HepG2 (cell line): ENCODE results near the gene PLD6. TPM values are rescaled to one million over a fixed set of nuclear protein-coding genes. Genes with fewer than 3 reads are reported as not detected.
A peak's percentile ranks its signal among the peaks of the same experiment; 100 is the strongest.

Source experiments
- NBN ChIP-seq: fragments of 450-650 bp; conservative IDR thresholded peaks from 2 replicates; pipeline ENCODE4 v1.6.1; 2017
- PATZ1 ChIP-seq: sonication (generic); formaldehyde crosslinking; IDR thresholded peaks from 2 replicates; pipeline ENCODE4 v1.4.0; 2020; ENCODE audit warnings: missing genetic modification reagents
- POLR2A ChIP-seq, 2 experiments: IDR thresholded peaks; 2 replicates each; pipeline ENCODE4 v1.6.1; 2011; ENCODE audit warnings: low read depth in 2 of 2, low read length in 2 of 2, mild to moderate bottlenecking in 1 of 2, moderate library complexity in 1 of 2; ENCODE audit not compliant: insufficient read depth in 1 of 2
- ZKSCAN1 ChIP-seq: fragments of 150-350 bp; IDR thresholded peaks from 2 replicates; pipeline ENCODE4 v1.6.1; 2014; ENCODE audit warnings: low read length
- ZNF335 ChIP-seq: sonication (generic); formaldehyde crosslinking; IDR thresholded peaks from 2 replicates; pipeline ENCODE4 v1.4.0; 2020; ENCODE audit warnings: missing genetic modification reagents
- ZNF343 ChIP-seq: sonication (generic); formaldehyde crosslinking; IDR thresholded peaks from 2 replicates; pipeline ENCODE4 v1.4.0; 2020; ENCODE audit warnings: mild to moderate bottlenecking, missing genetic modification reagents
- ZNF788 ChIP-seq: sonication (generic); formaldehyde crosslinking; IDR thresholded peaks from 2 replicates; pipeline ENCODE4 v1.5.0; 2020; ENCODE audit warnings: mild to moderate bottlenecking, missing genetic modification reagents, borderline replicate concordance
- polyA plus RNA-seq, 8 experiments: library from polyadenylated mRNA; depleted of rRNA in 3 of 8; stranded (reverse) in 7 of 8; unstranded in 1 of 8; fragments of >200 nt; fragmentation: Illumina TruSeq in 4 of 8; extraction: Trizol in 4 of 8; gene quantifications; 2 replicates each; pipeline versions ENCODE4 v1.2.1 to v1.2.3, GENCODE V29; 2011 to 2016; ENCODE audit warnings: low read depth in 4 of 8, missing spikeins in 1 of 8, mixed read lengths in 1 of 8; ENCODE audit not compliant: insufficient read depth in 1 of 8
- total RNA-seq, 5 experiments: library from RNA; depleted of rRNA; stranded (reverse); fragments of >200 nt; fragmentation: Illumina TruSeq; extraction: Trizol; gene quantifications; 2 replicates each; pipeline ENCODE4 v1.2.3, GENCODE V29; 2016; ENCODE audit warnings: low read depth in 1 of 5
- TF ChIP-seq, protein P1 (sequence below): sonication (generic); formaldehyde crosslinking; IDR thresholded peaks from 2 replicates; pipeline ENCODE4 v1.4.0; 2020; ENCODE audit warnings: mild to moderate bottlenecking, missing genetic modification reagents
- TF ChIP-seq, protein P2 (sequence below): sonication (generic); formaldehyde crosslinking; IDR thresholded peaks from 2 replicates; pipeline ENCODE4 v1.4.0; 2020; ENCODE audit warnings: mild to moderate bottlenecking, missing genetic modification reagents

The PLD6 gene
- total and polyA plus RNA-seq, 2 of the 13 experiments (the other 11 are each of a cell fraction or from before 2014, with no cell fraction given): 5.2 to 11.4 TPM

DNA sequence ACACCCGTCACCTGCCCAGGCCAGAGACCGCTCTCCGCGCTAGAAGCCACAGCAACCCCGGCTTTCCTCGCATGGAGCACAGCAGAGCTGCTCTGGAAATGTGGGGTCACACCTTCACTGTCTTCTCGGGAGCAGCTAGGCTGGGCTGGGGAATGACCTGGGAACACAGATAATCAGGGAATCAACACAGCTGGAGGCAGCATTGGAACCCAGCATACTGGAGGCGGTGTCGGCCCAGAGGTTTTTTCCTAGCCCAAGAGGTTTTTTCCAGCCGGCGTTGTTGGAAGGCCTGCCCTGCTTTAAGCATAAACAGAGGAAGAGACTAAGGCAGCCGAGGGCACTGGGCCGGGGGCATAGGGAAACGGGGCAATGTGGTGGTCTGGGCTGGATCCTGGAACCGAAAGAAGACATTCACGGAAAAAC lies 791 bp upstream of the PLD6 start (continued):
- TF ChIP-seq, protein P1, sequence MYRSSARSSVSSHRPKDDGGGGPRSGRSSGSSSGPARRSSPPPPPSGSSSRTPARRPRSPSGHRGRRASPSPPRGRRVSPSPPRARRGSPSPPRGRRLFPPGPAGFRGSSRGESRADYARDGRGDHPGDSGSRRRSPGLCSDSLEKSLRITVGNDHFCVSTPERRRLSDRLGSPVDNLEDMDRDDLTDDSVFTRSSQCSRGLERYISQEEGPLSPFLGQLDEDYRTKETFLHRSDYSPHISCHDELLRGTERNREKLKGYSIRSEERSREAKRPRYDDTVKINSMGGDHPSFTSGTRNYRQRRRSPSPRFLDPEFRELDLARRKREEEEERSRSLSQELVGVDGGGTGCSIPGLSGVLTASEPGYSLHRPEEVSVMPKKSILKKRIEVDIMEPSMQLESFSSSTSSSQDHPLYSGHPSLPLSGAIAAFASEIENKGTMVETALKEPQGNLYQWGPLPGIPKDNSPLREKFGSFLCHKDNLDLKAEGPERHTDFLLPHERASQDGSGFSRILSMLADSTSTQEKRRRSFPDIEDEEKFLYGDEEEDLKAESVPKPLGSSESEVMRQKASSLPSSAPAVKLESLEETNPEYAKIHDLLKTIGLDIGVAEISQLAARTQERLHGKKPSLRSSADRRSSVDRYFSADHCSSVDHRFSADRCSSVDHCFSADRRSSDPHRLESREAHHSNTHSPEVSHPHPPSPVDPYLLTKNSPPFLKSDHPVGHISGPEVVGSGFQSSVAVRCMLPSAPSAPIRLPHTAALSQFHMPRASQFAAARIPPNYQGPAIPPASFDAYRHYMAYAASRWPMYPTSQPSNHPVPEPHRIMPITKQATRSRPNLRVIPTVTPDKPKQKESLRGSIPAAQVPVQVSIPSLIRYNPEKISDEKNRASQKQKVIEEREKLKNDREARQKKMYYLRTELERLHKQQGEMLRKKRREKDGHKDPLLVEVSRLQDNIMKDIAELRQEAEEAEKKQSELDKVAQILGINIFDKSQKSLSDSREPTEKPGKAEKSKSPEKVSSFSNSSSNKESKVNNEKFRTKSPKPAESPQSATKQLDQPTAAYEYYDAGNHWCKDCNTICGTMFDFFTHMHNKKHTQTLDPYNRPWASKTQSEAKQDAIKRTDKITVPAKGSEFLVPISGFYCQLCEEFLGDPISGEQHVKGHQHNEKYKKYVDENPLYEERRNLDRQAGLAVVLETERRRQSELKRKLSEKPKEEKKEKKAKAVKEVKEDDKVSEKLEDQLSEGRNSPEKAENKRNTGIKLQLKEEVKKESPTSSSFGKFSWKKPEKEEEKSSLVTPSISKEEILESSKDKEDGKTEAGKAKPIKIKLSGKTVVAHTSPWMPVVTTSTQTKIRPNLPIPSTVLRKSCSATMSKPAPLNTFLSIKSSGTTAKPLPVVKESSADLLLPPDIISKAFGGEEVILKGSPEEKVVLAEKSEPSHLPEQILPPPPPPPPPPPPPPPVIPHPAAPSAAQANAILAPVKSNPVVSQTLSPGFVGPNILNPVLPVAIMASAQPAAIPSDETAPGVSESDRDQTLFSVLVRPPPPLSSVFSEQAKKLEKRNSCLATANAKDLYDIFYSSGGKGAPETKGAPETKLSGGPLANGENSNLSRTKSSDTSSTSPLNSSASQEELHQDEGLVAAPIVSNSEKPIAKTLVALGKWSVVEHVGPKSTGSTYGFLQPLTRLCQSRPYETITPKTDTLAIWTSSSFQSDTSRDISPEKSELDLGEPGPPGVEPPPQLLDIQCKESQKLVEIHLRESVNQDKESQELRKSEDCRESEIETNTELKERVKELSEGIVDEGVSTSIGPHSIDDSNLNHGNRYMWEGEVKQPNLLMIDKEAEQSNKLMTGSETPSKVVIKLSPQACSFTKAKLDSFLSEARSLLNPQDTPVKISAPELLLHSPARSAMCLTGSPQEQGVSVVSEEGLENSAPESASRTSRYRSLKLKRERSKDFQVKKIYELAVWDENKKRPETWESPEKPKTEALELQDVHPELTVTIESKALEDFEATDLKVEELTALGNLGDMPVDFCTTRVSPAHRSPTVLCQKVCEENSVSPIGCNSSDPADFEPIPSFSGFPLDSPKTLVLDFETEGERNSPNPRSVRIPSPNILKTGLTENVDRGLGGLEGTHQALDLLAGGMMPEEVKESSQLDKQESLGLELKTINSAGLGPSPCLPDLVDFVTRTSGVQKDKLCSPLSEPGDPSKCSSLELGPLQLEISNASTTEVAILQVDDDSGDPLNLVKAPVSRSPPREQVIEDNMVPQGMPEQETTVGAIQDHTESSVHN (CRISPR knock-in tag): no peak
- TF ChIP-seq ZNF788 (CRISPR knock-in tag): 0 out of 2 replicates have a peak, but pooled peaks have one; percentile 4
- TF ChIP-seq, protein P2, sequence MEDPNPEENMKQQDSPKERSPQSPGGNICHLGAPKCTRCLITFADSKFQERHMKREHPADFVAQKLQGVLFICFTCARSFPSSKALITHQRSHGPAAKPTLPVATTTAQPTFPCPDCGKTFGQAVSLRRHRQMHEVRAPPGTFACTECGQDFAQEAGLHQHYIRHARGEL (CRISPR knock-in tag): 0 out of 2 replicates have a peak, but pooled peaks have one; percentile 56
- TF ChIP-seq ZKSCAN1: no peak
- no peak for TF ChIP-seq ZNF335 (CRISPR knock-in tag)
- peak in 1 of 2 experiments; percentile 45; a peak in 1 of 4 replicates for TF ChIP-seq POLR2A (IDR thresholded peaks at IDR 0.05; ENCODE audit: insufficient read depth in 1 of 2, low read depth in 2 of 2, low read length in 2 of 2)
- 0 out of 2 replicates have a peak, but pooled peaks have one; percentile 8 for TF ChIP-seq ZNF343 (CRISPR knock-in tag)
- TF ChIP-seq NBN: no peak
- TF ChIP-seq PATZ1: no peak
